ENCODE data around the gene MAP3K2. TPM values are rescaled to one million over a fixed set of nuclear protein-coding genes. Genes with fewer than 3 reads are reported as not detected.
A peak's percentile ranks its signal among the peaks of the same experiment; 100 is the strongest.

Gene MAP3K2
- total and polyA plus RNA-seq, 4 donors, result 17.7 to 51.0 (median 35.0) TPM

DNA sequence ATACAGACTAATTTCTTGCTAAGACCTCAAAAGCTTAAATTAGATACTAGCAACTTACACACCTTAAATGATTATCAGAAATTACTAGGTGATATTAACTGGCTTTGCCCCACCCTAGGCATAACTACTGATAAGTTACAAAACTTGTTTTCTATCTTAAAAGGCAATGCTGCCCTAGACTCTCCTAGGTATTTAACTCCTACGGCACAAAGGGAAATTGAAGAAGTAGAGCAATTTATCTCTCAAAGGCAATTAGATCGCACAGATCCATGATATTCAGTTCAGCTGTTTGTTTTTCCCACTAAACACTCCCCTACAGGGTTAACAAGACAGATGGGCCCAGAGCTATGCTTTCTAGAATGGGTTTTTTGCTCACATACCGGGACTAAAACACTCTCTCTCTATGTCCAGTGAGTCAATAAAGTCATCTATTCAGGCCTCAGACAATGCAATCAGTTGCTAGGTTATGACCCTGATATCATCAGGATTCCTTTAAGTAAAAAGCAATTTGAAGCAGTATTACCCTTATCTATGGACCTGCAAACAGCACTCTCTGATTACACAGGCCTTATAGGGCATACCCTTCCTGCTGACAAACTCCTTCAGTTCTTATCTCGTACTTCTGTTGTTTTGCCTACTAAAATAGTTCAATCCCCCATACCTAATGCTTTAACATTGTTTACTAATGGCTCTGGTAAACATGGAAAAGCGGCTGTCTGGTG is 14.3 kb downstream of the MAP3K2 start:
- no peak for DNase-seq (ENCODE audit: low read depth in 4 of 6, low spot score in 6 of 6)
- H3K27ac ChIP-seq (ENCODE audit: low read depth, low read length), result no peak overlapping the region
- H3K4me3 ChIP-seq (ENCODE audit: low read depth, low read length), result no peak overlapping the region
- no peaks in the 10 kb centered on the region for H3K27me3 ChIP-seq (ENCODE audit: control insufficient read depth, insufficient read depth, low read length)
- no peaks in the 10 kb centered on the region for H3K36me3 ChIP-seq (ENCODE audit: control insufficient read depth, insufficient read depth, low read length)
- H3K9me3 ChIP-seq (ENCODE audit: control insufficient read depth, insufficient read depth, low read length), result peaks cover 16% of the 10 kb centered on the region
- H3K4me1 ChIP-seq (ENCODE audit: control insufficient read depth, insufficient read depth, low read length), result no peaks in the 10 kb centered on the region
- 90% methylated on average over 2 of the region's 5 CpGs for WGBS (ENCODE audit: insufficient coverage)

GRCh38 chr2:127371037-127371436 is 16.7 kb downstream of the MAP3K2 start:
- Histone ChIP-seq H3K4me3 (ENCODE audit: low read depth, low read length) (no peak overlapping the region), H3K27ac (ENCODE audit: low read depth, low read length) (no peak overlapping the region), H3K9me3 (ENCODE audit: control insufficient read depth, insufficient read depth, low read length) (peaks cover 16% of the 10 kb centered on the region), H3K36me3 (ENCODE audit: control insufficient read depth, insufficient read depth, low read length) (no peaks in the 10 kb centered on the region), H3K27me3 (ENCODE audit: control insufficient read depth, insufficient read depth, low read length) (no peaks in the 10 kb centered on the region), H3K4me1 (ENCODE audit: control insufficient read depth, insufficient read depth, low read length) (no peaks in the 10 kb centered on the region)
- no peak for DNase-seq (ENCODE audit: low read depth in 4 of 6, low spot score in 6 of 6)
- 85% methylated on average over 11 of the region's 11 CpGs for WGBS (ENCODE audit: insufficient coverage)

DNA sequence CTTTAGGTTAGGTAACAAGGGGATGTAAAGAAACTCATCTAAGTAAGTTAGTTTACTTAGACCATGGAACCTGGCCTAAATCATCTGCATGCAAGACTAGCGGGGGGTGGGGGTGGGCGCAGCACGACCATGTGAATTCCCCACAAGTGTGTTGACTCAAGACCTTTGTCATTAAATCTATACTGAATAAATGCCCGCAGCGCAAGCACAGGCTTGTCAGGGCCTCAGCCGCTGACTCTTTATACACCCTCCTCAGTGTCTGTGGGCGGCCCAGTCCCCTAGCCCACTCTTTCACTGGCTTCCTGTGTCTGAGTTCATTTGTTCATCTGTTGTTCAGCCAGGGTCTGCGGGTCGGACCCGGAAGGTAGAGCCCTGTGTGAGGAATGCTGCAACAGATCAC is 17.8 kb downstream of the MAP3K2 start:
- 100% methylated on average over 7 of the region's 10 CpGs for WGBS (ENCODE audit: insufficient coverage)
- DNase-seq (ENCODE audit: low read depth in 4 of 6, low spot score in 6 of 6), result no peak
- Histone ChIP-seq H3K4me3 (ENCODE audit: low read depth, low read length) (no peak overlapping the region), H3K9me3 (ENCODE audit: control insufficient read depth, insufficient read depth, low read length) (peaks cover 12% of the 10 kb centered on the region), H3K27me3 (ENCODE audit: control insufficient read depth, insufficient read depth, low read length) (no peaks in the 10 kb centered on the region), H3K27ac (ENCODE audit: low read depth, low read length) (no peak overlapping the region), H3K4me1 (ENCODE audit: control insufficient read depth, insufficient read depth, low read length) (no peaks in the 10 kb centered on the region), H3K36me3 (ENCODE audit: control insufficient read depth, insufficient read depth, low read length) (no peaks in the 10 kb centered on the region)

- H3K4me3 ChIP-seq (ENCODE audit: low read depth, low read length), result no peak overlapping the region
- no peak overlapping the region for H3K27ac ChIP-seq (ENCODE audit: low read depth, low read length)
- WGBS (ENCODE audit: insufficient coverage), result 74% methylated on average over 2 of the region's 2 CpGs
- H3K36me3 ChIP-seq (ENCODE audit: control insufficient read depth, insufficient read depth, low read length), result no peaks in the 10 kb centered on the region
- H3K9me3 ChIP-seq (ENCODE audit: control insufficient read depth, insufficient read depth, low read length), result peaks cover 2% of the 10 kb centered on the region
- H3K27me3 ChIP-seq (ENCODE audit: control insufficient read depth, insufficient read depth, low read length), result no peaks in the 10 kb centered on the region
- no peaks in the 10 kb centered on the region for H3K4me1 ChIP-seq (ENCODE audit: control insufficient read depth, insufficient read depth, low read length)
- no peak for DNase-seq (ENCODE audit: low read depth in 4 of 6, low spot score in 6 of 6)
Observed at GRCh38 chr2:127365211-127365643, 22.5 kb downstream of the MAP3K2 start.

DNA sequence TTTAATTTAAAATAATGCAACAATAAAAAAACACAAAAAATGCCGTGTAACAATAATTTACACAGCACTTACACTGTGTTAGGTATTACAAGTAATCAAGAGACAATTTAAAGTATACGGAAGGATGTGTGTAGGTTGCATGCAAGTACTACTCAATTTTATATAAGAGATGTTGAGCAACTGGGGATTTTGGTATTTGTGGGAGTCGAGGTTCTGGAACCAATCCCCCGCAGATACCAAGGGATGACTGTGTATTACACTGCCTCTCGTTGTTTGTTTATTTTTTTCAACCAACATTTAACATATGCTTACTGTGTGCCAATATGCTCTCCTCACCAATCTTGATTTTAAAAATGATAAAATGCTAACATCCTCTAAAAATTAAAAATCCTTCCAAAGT is 24.8 kb downstream of the MAP3K2 start:
- Histone ChIP-seq H3K4me1 (ENCODE audit: control insufficient read depth, insufficient read depth, low read length) (no peaks in the 10 kb centered on the region), H3K27me3 (ENCODE audit: control insufficient read depth, insufficient read depth, low read length) (no peaks in the 10 kb centered on the region), H3K4me3 (ENCODE audit: low read depth, low read length) (no peak overlapping the region), H3K9me3 (ENCODE audit: control insufficient read depth, insufficient read depth, low read length) (no peaks in the 10 kb centered on the region), H3K27ac (ENCODE audit: low read depth, low read length) (no peak overlapping the region), H3K36me3 (ENCODE audit: control insufficient read depth, insufficient read depth, low read length) (no peaks in the 10 kb centered on the region)
- peak in 1 of 6 donors; percentile 2 for DNase-seq (ENCODE audit: low read depth in 4 of 6, low spot score in 6 of 6)
- WGBS (ENCODE audit: insufficient coverage), result no CpG with 5 or more reads among the region's 5 CpGs

DNA sequence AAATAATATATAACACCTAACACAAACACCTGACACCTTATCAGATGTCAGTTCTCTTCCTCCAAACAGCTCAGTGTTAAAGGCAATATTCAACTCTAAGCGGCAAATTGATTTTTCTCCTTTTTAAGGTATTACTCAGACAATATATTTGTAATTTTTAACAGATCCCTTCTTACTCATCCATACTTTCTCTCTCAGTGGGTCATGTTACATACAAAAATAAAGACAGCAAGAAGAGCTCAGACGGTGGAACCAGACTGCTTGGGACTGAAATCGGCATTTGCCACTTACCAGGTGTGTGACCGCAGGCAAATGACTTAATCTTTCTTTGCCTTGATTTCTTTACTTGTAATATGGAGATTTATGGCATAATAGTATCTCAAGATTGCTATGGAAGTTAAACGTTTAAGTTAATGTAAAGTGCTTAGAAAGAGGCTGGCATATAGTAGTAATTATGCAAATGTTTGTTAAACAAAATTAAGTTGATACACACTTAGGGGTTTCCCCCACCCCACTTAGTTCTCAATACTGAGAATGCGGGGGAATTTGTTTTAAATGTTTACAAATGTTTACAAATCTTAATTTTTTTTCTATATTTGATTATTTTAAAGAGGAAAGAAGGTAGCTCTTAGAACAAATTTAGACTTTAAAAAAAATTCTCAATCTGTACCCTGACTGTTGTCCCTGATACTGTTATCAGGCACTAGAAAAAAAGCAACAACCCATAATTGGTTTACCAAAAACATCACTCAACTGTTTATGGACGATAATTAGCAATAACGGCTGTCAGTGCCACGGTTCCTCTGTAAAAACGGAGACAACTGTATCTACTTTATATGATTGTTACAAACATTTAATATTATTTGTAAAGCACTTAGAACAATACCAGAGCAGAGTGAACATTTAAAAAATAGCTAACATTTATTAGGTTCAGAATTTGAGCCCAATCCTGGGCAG is 25.6 kb downstream of the MAP3K2 start:
- H3K36me3 ChIP-seq (ENCODE audit: control insufficient read depth, insufficient read depth, low read length), result no peaks in the 10 kb centered on the region
- peak in 1 of 6 donors; percentile 19 for DNase-seq (ENCODE audit: low read depth in 4 of 6, low spot score in 6 of 6)
- 58% methylated on average over 2 of the region's 10 CpGs for WGBS (ENCODE audit: insufficient coverage)
- no peaks in the 10 kb centered on the region for H3K4me1 ChIP-seq (ENCODE audit: control insufficient read depth, insufficient read depth, low read length)
- no peaks in the 10 kb centered on the region for H3K27me3 ChIP-seq (ENCODE audit: control insufficient read depth, insufficient read depth, low read length)
- no peak overlapping the region for H3K4me3 ChIP-seq (ENCODE audit: low read depth, low read length)
- peaks cover under 1% of the 10 kb centered on the region for H3K9me3 ChIP-seq (ENCODE audit: control insufficient read depth, insufficient read depth, low read length)
- no peak overlapping the region for H3K27ac ChIP-seq (ENCODE audit: low read depth, low read length)

GRCh38 chr2:127360242-127360641 is 27.5 kb downstream of the MAP3K2 start:
- no peak overlapping the region for H3K27ac ChIP-seq (ENCODE audit: low read depth, low read length)
- no peak for DNase-seq (ENCODE audit: low read depth in 4 of 6, low spot score in 6 of 6)
- H3K4me1 ChIP-seq (ENCODE audit: control insufficient read depth, insufficient read depth, low read length), result no peaks in the 10 kb centered on the region
- no peaks in the 10 kb centered on the region for H3K36me3 ChIP-seq (ENCODE audit: control insufficient read depth, insufficient read depth, low read length)
- H3K4me3 ChIP-seq (ENCODE audit: low read depth, low read length), result no peak overlapping the region
- no peaks in the 10 kb centered on the region for H3K27me3 ChIP-seq (ENCODE audit: control insufficient read depth, insufficient read depth, low read length)
- WGBS (ENCODE audit: insufficient coverage), result no CpG with 5 or more reads among the region's 2 CpGs
- peaks cover 1% of the 10 kb centered on the region for H3K9me3 ChIP-seq (ENCODE audit: control insufficient read depth, insufficient read depth, low read length)

DNA sequence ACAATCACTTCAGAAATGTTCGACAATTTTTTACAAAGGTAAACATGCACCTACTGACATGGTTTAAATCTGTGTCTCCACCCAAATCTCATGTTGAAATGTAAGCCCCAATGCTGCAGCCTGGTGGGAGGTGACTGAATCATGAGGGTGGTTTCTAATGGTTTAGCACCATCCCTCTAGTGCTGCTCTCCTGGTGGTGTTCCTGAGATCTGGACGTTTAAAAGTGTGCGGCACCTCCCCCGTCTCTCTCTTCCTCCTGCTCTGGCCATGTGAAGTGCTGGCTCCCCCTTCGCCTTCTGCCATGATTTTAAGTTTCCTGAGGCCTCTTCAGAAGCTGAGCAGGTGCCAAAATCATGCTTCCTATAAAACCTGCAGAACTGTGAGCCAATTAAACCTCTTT is 28.3 kb downstream of the MAP3K2 start:
- WGBS (ENCODE audit: insufficient coverage), result 50% methylated on average over 4 of the region's 5 CpGs
- no peak for DNase-seq (ENCODE audit: low read depth in 4 of 6, low spot score in 6 of 6)
- Histone ChIP-seq H3K27ac (ENCODE audit: low read depth, low read length) (no peak overlapping the region), H3K4me3 (ENCODE audit: low read depth, low read length) (no peak overlapping the region), H3K27me3 (ENCODE audit: control insufficient read depth, insufficient read depth, low read length) (no peaks in the 10 kb centered on the region), H3K4me1 (ENCODE audit: control insufficient read depth, insufficient read depth, low read length) (no peaks in the 10 kb centered on the region), H3K36me3 (ENCODE audit: control insufficient read depth, insufficient read depth, low read length) (no peaks in the 10 kb centered on the region), H3K9me3 (ENCODE audit: control insufficient read depth, insufficient read depth, low read length) (peaks cover 1% of the 10 kb centered on the region)

GRCh38 chr2:127358971-127359370 is 28.8 kb downstream of the MAP3K2 start:
- H3K27ac ChIP-seq (ENCODE audit: low read depth, low read length), result no peak overlapping the region
- WGBS (ENCODE audit: insufficient coverage), result no CpG with 5 or more reads among the region's 2 CpGs
- DNase-seq (ENCODE audit: low read depth in 4 of 6, low spot score in 6 of 6), result no peak
- H3K4me3 ChIP-seq (ENCODE audit: low read depth, low read length), result no peak overlapping the region
- H3K9me3 ChIP-seq (ENCODE audit: control insufficient read depth, insufficient read depth, low read length), result peaks cover 1% of the 10 kb centered on the region
- H3K27me3 ChIP-seq (ENCODE audit: control insufficient read depth, insufficient read depth, low read length), result no peaks in the 10 kb centered on the region
- no peaks in the 10 kb centered on the region for H3K4me1 ChIP-seq (ENCODE audit: control insufficient read depth, insufficient read depth, low read length)
- no peaks in the 10 kb centered on the region for H3K36me3 ChIP-seq (ENCODE audit: control insufficient read depth, insufficient read depth, low read length)

Data from spinal cord (tissue), 10 donors.